Inflammatory macrophage (primary cell): Measurements from ENCODE around the gene ZNF611.
"Not testable (repeated sequence)": the region's sequence is repeated elsewhere in the genome, so short reads cannot be mapped to it uniquely, and the experiment has no call there.

Experiments used
- DNase-seq, 2 donors: peaks; one replicate each; pipeline ENCODE4 v3.0.0-alpha.2; 2020 to 2022
- total RNA-seq, 18 experiments: gene quantifications; one replicate each; lab custom pipeline; 2026; ENCODE audit warnings: mixed read lengths in 6 of 18, inconsistent platforms in 2 of 18; lab: John Stamatoyannopoulos, UW

ZNF611 gene
- total RNA-seq = 11.2 to 30.9 (median 17.8) reads per million in 18 experiments

- DNase-seq = peak; percentile 97
These were observed at the start of gene ZNF611 for GRCh38 chr19:52734893-52735661. TSS of gene ZNF611 (minus strand) at chr19:52735044. CDS start at chr19:52715894, 19,150 bp downstream.

GRCh38 chr19:52782864-52783263 lies 48.0 kb upstream of the ZNF611 start:
- DNase-seq = not testable (repeated sequence)

DNA sequence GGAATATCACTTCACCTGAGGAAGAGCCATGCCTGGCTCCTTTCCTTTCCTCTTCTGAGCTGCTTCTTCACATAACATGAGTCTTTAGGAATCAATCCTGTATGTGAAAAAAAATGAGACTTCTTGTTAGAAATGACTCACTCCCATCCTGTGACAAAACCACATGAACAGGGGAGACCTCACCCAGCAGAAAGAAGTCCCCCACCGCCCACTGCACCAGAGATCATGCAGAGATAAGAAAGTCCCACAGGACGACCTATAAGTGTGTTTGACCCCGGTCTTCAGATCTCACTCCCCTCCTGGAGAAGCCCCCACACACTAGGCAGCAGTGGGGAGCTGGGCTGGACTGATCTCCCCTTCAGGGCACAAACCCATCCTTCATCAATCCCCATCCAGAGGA lies 44.0 kb upstream of the ZNF611 start:
- no peak for DNase-seq

DNA sequence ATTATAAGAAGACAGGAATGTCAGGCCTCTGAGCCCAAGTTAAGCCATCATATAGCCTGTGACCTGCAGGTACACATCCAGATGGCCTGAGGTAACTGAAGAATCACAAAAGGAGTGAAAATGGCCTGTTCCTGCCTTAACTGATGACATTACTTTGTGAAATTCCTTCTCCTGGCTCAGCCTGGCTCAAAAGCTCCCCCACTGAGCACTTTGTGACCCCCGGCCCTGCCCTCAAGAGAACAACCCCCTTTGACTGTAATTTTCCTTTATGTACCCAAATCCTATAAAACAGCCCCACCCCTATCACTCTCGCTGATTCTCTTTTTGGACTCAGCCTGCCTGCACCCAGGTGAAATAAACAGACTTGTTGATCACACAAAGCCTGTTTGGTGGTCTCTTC lies 21.6 kb upstream of the ZNF611 start:
- not testable (repeated sequence) for DNase-seq

DNA sequence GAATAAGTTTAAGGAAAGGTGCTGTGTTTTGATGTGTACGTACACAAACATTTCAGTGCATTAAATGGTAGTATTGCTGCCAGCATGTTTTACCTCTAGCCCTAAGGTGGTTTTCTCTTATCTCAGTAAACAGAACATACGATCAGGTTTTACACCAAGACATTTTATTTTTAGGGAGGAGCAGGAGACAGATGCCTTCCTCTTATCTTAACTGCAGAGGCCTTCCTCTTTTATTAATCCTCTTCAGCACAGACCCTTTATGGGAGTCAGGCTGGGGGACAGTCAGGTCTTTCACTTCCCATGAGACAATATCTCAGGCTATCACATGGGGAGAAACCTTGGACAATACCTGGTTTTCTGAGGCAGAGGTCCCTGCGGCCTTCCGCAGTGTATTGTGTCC lies 14.9 kb upstream of the ZNF611 start:
- DNase-seq = no peak

GRCh38 chr19:52748336-52748950 lies 13.6 kb upstream of the ZNF611 start:
- DNase-seq = peak; percentile 36 to 48

- DNase-seq = not testable (repeated sequence)
These were observed 11.1 kb upstream of the ZNF611 start for GRCh38 chr19:52745919-52746318.

GRCh38 chr19:52743091-52743490 lies 8.2 kb upstream of the ZNF611 start:
- DNase-seq = no peak

GRCh38 chr19:52742516-52742915 lies 7.7 kb upstream of the ZNF611 start:
- no peak for DNase-seq

- DNase-seq = no peak
These were observed 7.2 kb upstream of the ZNF611 start for GRCh38 chr19:52741951-52742485.

DNA sequence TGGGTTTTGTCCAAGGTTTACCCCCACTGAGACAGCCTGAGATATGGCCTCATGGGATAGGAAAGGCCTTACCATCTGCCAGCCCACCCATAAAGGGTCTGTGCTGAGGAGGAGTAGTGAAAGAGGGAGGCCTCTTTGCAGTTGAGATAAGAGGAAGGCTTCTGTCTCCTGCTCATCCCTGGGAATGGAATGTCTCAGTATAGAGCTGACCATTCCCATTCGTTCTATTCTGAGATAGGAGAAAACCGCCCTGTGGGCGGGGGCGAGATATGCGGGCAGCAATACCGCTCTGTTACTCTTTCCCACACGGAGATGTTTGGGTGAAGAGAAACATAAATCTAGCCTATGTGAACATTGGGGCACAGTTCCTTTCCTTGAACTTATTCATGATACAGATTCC lies 6.5 kb upstream of the ZNF611 start:
- DNase-seq = not testable (repeated sequence)

- no peak for DNase-seq
These were observed 4.7 kb upstream of the ZNF611 start for GRCh38 chr19:52739576-52739975.

- DNase-seq = no peak
These were observed 890 bp upstream of the ZNF611 start for GRCh38 chr19:52735734-52736133.

GRCh38 chr19:52734331-52734892 lies 432 bp downstream of the ZNF611 start:
- DNase-seq = no peak

GRCh38 chr19:52726051-52726450 lies 8.8 kb downstream of the ZNF611 start:
- not testable (repeated sequence) for DNase-seq

DNA sequence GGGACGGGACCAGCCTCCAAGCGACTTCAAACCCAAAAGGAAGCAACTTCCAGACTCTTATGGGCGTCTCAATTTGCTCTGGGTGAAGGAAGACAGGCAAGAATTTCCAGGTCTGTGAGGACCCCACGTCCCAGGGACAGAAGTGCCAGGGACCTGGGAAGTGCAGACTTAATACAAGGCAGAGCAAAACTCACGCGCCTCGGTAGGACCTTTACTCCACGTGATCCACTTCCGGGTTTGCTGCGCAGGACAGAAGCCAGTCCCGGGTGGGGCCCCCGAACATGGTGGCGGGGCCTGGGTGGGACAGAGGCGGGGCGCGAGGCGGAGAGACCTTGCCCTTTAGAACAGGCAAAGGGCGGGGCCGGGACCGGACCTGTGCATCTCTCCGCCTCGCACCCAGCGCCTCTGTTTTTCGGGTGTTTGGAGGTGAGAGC lies 9.3 kb downstream of the ZNF611 start:
- no peak for DNase-seq

- no peak for DNase-seq
These were observed 9.9 kb downstream of the ZNF611 start for GRCh38 chr19:52724701-52725514.

- DNase-seq = not testable (repeated sequence)
These were observed 10.8 kb downstream of the ZNF611 start for GRCh38 chr19:52723907-52724598.

DNA sequence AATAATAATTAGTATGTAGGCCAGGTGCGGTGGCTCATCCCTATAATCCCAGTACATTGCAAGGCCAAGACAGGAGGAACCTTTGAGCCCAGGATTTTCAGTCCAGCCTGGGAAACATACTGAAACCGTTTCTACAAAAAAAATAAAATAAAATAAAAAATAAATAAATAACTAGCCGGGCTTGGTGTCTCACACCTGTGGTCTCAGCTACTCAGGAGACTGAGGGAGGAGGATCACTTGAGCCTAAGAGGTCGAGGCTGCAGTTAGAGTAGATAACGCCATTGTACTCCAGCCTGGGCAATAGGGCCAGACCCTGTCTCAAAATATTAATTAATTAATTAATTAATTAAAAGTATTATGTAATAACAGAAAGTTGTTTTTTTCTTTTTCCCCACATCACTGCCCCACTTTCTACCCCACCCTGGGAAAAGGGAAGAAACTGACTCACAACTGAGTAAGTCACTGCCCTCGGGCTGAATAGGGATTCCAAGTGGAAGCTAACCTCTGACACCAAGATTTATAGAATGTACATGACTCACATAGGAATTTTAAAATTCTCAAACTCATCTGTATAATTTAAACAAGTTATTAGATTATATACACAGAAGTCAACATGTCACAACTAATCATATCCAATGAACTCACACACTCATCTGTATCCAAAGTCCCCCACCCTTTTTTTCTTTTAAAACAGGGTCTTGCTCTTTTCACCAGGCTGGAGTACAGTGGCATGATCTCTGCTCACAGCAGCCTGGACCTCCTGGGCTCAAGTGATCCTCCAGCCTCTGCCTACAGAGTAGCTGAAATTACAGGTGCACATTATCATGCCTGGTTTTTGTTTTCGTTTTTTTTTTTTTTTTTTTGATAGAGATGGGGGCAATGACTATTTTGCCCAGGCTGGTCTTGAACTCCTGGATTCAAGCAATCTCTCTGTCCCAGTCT lies 12.5 kb downstream of the ZNF611 start:
- DNase-seq = no peak

- DNase-seq = not testable (repeated sequence)
These were observed 14.3 kb downstream of the ZNF611 start for GRCh38 chr19:52720541-52720940.

DNA sequence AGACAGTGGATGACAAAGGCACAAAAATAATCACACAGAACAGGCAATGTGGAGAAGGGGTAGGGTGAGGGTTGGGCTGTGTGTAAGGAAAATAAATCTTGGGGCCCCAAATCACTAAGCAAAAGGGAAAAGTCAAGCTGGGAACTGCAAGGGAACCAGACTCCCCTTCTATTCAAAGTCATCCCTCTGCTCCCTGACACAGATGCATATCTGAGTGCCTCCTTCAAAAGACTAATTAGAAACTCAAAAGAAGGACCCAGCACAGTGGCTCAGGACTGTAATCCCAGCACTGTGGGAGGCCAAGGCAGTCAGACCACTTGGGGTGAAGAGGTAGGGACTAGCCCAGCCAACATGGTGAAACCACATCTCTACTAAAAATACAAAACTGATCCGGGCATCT lies 18.3 kb downstream of the ZNF611 start:
- DNase-seq = no peak
